Measurements from ENCODE around the gene ARHGAP27. TPM values are rescaled to one million over a fixed set of nuclear protein-coding genes. Genes with fewer than 3 reads are reported as not detected.

Gene ARHGAP27
- polyA plus RNA-seq, 2 donors = 100.0 to 211 TPM

GRCh38 chr17:45430738-45431530 is 1.7 kb downstream of the ARHGAP27 start:
- peak overlapping the region; percentile 94 to 98 for H3K27ac ChIP-seq (ENCODE audit: low read depth in 2 of 2, low read length in 1 of 2)
- peaks cover 0 to 11% of the 10 kb centered on the region in 2 donors for H3K36me3 ChIP-seq (ENCODE audit: control insufficient read depth in 2 of 2, insufficient read depth in 2 of 2, low read length in 1 of 2)
- H3K4me1 ChIP-seq (ENCODE audit: control insufficient read depth in 2 of 2, insufficient read depth in 2 of 2, low read length in 1 of 2) = peaks cover 0 to 17% of the 10 kb centered on the region in 2 donors
- no peaks in the 10 kb centered on the region for H3K9me3 ChIP-seq (ENCODE audit: control insufficient read depth in 2 of 2, insufficient read depth in 1 of 2, low read depth in 1 of 2, low read length in 1 of 2)
- 9 to 10% methylated on average over 46 to 47 of the region's 47 CpGs for WGBS, 2 donors
- no peaks in the 10 kb centered on the region for H3K27me3 ChIP-seq (ENCODE audit: control insufficient read depth in 1 of 2, insufficient read depth in 2 of 2, low read length in 2 of 2)
- H3K4me3 ChIP-seq (ENCODE audit: low read depth in 1 of 2, low read length in 2 of 2) = peak overlapping the region; percentile 55 to 62

- Histone ChIP-seq H3K27me3 (ENCODE audit: control insufficient read depth in 1 of 2, insufficient read depth in 2 of 2, low read length in 2 of 2) (no peaks in the 10 kb centered on the region), H3K9me3 (ENCODE audit: control insufficient read depth in 2 of 2, insufficient read depth in 1 of 2, low read depth in 1 of 2, low read length in 1 of 2) (no peaks in the 10 kb centered on the region), H3K4me1 (ENCODE audit: control insufficient read depth in 2 of 2, insufficient read depth in 2 of 2, low read length in 1 of 2) (peaks cover 2 to 17% of the 10 kb centered on the region in 2 donors), H3K27ac (ENCODE audit: low read depth in 2 of 2, low read length in 1 of 2) (peak overlapping the region; percentile 94 to 98), H3K36me3 (ENCODE audit: control insufficient read depth in 2 of 2, insufficient read depth in 2 of 2, low read length in 1 of 2) (peaks cover 0 to 10% of the 10 kb centered on the region in 2 donors), H3K4me3 (ENCODE audit: low read depth in 1 of 2, low read length in 2 of 2) (peak overlapping the region; percentile 55 to 56)
- WGBS, 2 donors = 29 to 34% methylated on average over 58 to 68 of the region's 68 CpGs
These were observed 2.5 kb downstream of the ARHGAP27 start for GRCh38 chr17:45430006-45430737.

GRCh38 chr17:45429339-45430005 is 3.2 kb downstream of the ARHGAP27 start:
- Histone ChIP-seq H3K27me3 (ENCODE audit: control insufficient read depth in 1 of 2, insufficient read depth in 2 of 2, low read length in 2 of 2) (no peaks in the 10 kb centered on the region), H3K4me3 (ENCODE audit: low read depth in 1 of 2, low read length in 2 of 2) (peak overlapping the region; percentile 55 to 56), H3K27ac (ENCODE audit: low read depth in 2 of 2, low read length in 1 of 2) (peak overlapping the region; percentile 94 to 98), H3K36me3 (ENCODE audit: control insufficient read depth in 2 of 2, insufficient read depth in 2 of 2, low read length in 1 of 2) (peaks cover 0 to 10% of the 10 kb centered on the region in 2 donors), H3K9me3 (ENCODE audit: control insufficient read depth in 2 of 2, insufficient read depth in 1 of 2, low read depth in 1 of 2, low read length in 1 of 2) (no peaks in the 10 kb centered on the region), H3K4me1 (ENCODE audit: control insufficient read depth in 2 of 2, insufficient read depth in 2 of 2, low read length in 1 of 2) (peaks cover 2 to 17% of the 10 kb centered on the region in 2 donors)
- 20 to 31% methylated on average over 70 to 82 of the region's 82 CpGs for WGBS, 2 donors

- peak overlapping the region; percentile 55 to 56 for H3K4me3 ChIP-seq (ENCODE audit: low read depth in 1 of 2, low read length in 2 of 2)
- H3K27me3 ChIP-seq (ENCODE audit: control insufficient read depth in 1 of 2, insufficient read depth in 2 of 2, low read length in 2 of 2) = no peaks in the 10 kb centered on the region
- WGBS, 2 donors = 30 to 37% methylated on average over 15 of the region's 15 CpGs
- H3K36me3 ChIP-seq (ENCODE audit: control insufficient read depth in 2 of 2, insufficient read depth in 2 of 2, low read length in 1 of 2) = peaks cover 0 to 10% of the 10 kb centered on the region in 2 donors
- H3K9me3 ChIP-seq (ENCODE audit: control insufficient read depth in 2 of 2, insufficient read depth in 1 of 2, low read depth in 1 of 2, low read length in 1 of 2) = no peaks in the 10 kb centered on the region
- H3K27ac ChIP-seq (ENCODE audit: low read depth in 2 of 2, low read length in 1 of 2) = peak overlapping the region; percentile 94 to 98
- peaks cover 2 to 20% of the 10 kb centered on the region in 2 donors for H3K4me1 ChIP-seq (ENCODE audit: control insufficient read depth in 2 of 2, insufficient read depth in 2 of 2, low read length in 1 of 2)
These were observed 3.7 kb downstream of the ARHGAP27 start for GRCh38 chr17:45428931-45429338.

- 2 to 3% methylated on average over 26 of the region's 26 CpGs for WGBS, 2 donors
- no peaks in the 10 kb centered on the region for H3K27me3 ChIP-seq (ENCODE audit: control insufficient read depth in 1 of 2, insufficient read depth in 2 of 2, low read length in 2 of 2)
- peaks cover 0 to 10% of the 10 kb centered on the region in 2 donors for H3K36me3 ChIP-seq (ENCODE audit: control insufficient read depth in 2 of 2, insufficient read depth in 2 of 2, low read length in 1 of 2)
- H3K4me1 ChIP-seq (ENCODE audit: control insufficient read depth in 2 of 2, insufficient read depth in 2 of 2, low read length in 1 of 2) = peaks cover 2 to 18% of the 10 kb centered on the region in 2 donors
- peak overlapping the region; percentile 75 to 98 for H3K27ac ChIP-seq (ENCODE audit: low read depth in 2 of 2, low read length in 1 of 2)
- no peaks in the 10 kb centered on the region for H3K9me3 ChIP-seq (ENCODE audit: control insufficient read depth in 2 of 2, insufficient read depth in 1 of 2, low read depth in 1 of 2, low read length in 1 of 2)
- H3K4me3 ChIP-seq (ENCODE audit: low read depth in 1 of 2, low read length in 2 of 2) = peak overlapping the region; percentile 32 to 55
These were observed 4.5 kb downstream of the ARHGAP27 start for GRCh38 chr17:45428050-45428617.

- H3K9me3 ChIP-seq (ENCODE audit: control insufficient read depth in 2 of 2, insufficient read depth in 1 of 2, low read depth in 1 of 2, low read length in 1 of 2) = no peaks in the 10 kb centered on the region
- H3K4me1 ChIP-seq (ENCODE audit: control insufficient read depth in 2 of 2, insufficient read depth in 2 of 2, low read length in 1 of 2) = peaks cover 2 to 14% of the 10 kb centered on the region in 2 donors
- H3K27ac ChIP-seq (ENCODE audit: low read depth in 2 of 2, low read length in 1 of 2) = peak overlapping the region in 1 of 2 donors; percentile 91
- no peaks in the 10 kb centered on the region for H3K27me3 ChIP-seq (ENCODE audit: control insufficient read depth in 1 of 2, insufficient read depth in 2 of 2, low read length in 2 of 2)
- H3K36me3 ChIP-seq (ENCODE audit: control insufficient read depth in 2 of 2, insufficient read depth in 2 of 2, low read length in 1 of 2) = peaks cover 0 to 10% of the 10 kb centered on the region in 2 donors
- WGBS, 2 donors = 73 to 75% methylated on average over 11 of the region's 11 CpGs
- H3K4me3 ChIP-seq (ENCODE audit: low read depth in 1 of 2, low read length in 2 of 2) = peak overlapping the region; percentile 9 to 55
These were observed 5.4 kb downstream of the ARHGAP27 start for GRCh38 chr17:45427181-45427835.

- Histone ChIP-seq H3K4me3 (ENCODE audit: low read depth in 1 of 2, low read length in 2 of 2) (no peak overlapping the region), H3K9me3 (ENCODE audit: control insufficient read depth in 2 of 2, insufficient read depth in 1 of 2, low read depth in 1 of 2, low read length in 1 of 2) (no peaks in the 10 kb centered on the region), H3K4me1 (ENCODE audit: control insufficient read depth in 2 of 2, insufficient read depth in 2 of 2, low read length in 1 of 2) (peaks cover 2 to 14% of the 10 kb centered on the region in 2 donors), H3K36me3 (ENCODE audit: control insufficient read depth in 2 of 2, insufficient read depth in 2 of 2, low read length in 1 of 2) (peaks cover 0 to 10% of the 10 kb centered on the region in 2 donors), H3K27ac (ENCODE audit: low read depth in 2 of 2, low read length in 1 of 2) (peak overlapping the region in 1 of 2 donors; percentile 91), H3K27me3 (ENCODE audit: control insufficient read depth in 1 of 2, insufficient read depth in 2 of 2, low read length in 2 of 2) (no peaks in the 10 kb centered on the region)
- 74 to 78% methylated on average over 7 of the region's 7 CpGs for WGBS, 2 donors
These were observed 6.1 kb downstream of the ARHGAP27 start for GRCh38 chr17:45426561-45426960.

GRCh38 chr17:45425984-45426413 is 6.7 kb downstream of the ARHGAP27 start:
- H3K4me3 ChIP-seq (ENCODE audit: low read depth in 1 of 2, low read length in 2 of 2) = peak overlapping the region in 1 of 2 donors; percentile 49
- H3K27me3 ChIP-seq (ENCODE audit: control insufficient read depth in 1 of 2, insufficient read depth in 2 of 2, low read length in 2 of 2) = no peaks in the 10 kb centered on the region
- H3K36me3 ChIP-seq (ENCODE audit: control insufficient read depth in 2 of 2, insufficient read depth in 2 of 2, low read length in 1 of 2) = peaks cover 0 to 10% of the 10 kb centered on the region in 2 donors
- peak overlapping the region; percentile 74 to 91 for H3K27ac ChIP-seq (ENCODE audit: low read depth in 2 of 2, low read length in 1 of 2)
- peaks cover 2 to 14% of the 10 kb centered on the region in 2 donors for H3K4me1 ChIP-seq (ENCODE audit: control insufficient read depth in 2 of 2, insufficient read depth in 2 of 2, low read length in 1 of 2)
- WGBS, 2 donors = 55 to 63% methylated on average over 6 of the region's 6 CpGs
- H3K9me3 ChIP-seq (ENCODE audit: control insufficient read depth in 2 of 2, insufficient read depth in 1 of 2, low read depth in 1 of 2, low read length in 1 of 2) = no peaks in the 10 kb centered on the region

All from esophagus (tissue), 2 donors.